ENCODE measurements around the gene SAXO2. TPM values are rescaled to one million over a fixed set of nuclear protein-coding genes. Genes with fewer than 3 reads are reported as not detected.

SAXO2 gene
- polyA plus RNA-seq, 1 donor from 2014 or later = 8.6 TPM

DNA sequence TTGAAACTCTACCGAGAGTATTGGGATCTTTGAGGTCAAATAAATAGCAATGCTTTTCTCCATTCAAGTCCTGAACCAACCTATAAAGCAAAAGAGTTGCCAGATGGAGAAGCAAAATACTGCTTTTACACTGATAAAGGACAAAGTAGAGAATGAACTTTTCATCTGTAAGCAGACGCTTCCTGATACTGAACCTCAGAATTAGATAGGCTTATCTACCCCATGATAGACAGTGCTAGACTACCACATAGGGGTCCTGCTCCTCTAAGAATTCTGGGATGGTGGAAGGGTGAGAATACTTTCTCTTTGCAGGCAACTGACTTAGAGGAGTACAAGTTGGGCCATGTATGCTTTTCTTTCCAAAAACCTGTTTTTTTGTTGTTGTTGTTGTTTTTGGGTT lies 9.5 kb downstream of the SAXO2 start:
- no peaks in the 10 kb centered on the region for H3K36me3 ChIP-seq (ENCODE audit: insufficient read depth, low read length)
- no peaks in the 10 kb centered on the region for H4K20me1 ChIP-seq (ENCODE audit: insufficient read depth)
- no peaks in the 10 kb centered on the region for H3K9me2 ChIP-seq (ENCODE audit: insufficient read depth, low read length)
- H3K27ac ChIP-seq (ENCODE audit: low read length) = no peak overlapping the region
- no peaks in the 10 kb centered on the region for H3K27me3 ChIP-seq (ENCODE audit: insufficient read depth, low read depth, low read length)
- H3K79me2 ChIP-seq (replicated peaks; ENCODE audit: insufficient read depth, low read length) = no peaks in the 10 kb centered on the region
- H3K9ac ChIP-seq (ENCODE audit: low read length) = no peak overlapping the region
- no peak overlapping the region for H2AFZ ChIP-seq (ENCODE audit: low read depth, low read length)
- no peak for TF ChIP-seq EZH2 (IDR thresholded peaks at IDR 0.05; ENCODE audit: borderline replicate concordance, insufficient read depth, low read length, poor library complexity, severe bottlenecking)
- TF ChIP-seq EP300 (conservative IDR thresholded peaks at IDR 0.05; ENCODE audit: poor library complexity, severe bottlenecking) = no peak
- TF ChIP-seq POLR2AphosphoS5 (IDR thresholded peaks at IDR 0.05) = no peak
- no peak for TF ChIP-seq MXI1 (conservative IDR thresholded peaks at IDR 0.05; ENCODE audit: poor library complexity, severe bottlenecking)
- TF ChIP-seq RAD21 (conservative IDR thresholded peaks at IDR 0.05) = no peak
- no peak for TF ChIP-seq SMC3 (conservative IDR thresholded peaks at IDR 0.05; ENCODE audit: poor library complexity)
- TF ChIP-seq, protein P1, sequence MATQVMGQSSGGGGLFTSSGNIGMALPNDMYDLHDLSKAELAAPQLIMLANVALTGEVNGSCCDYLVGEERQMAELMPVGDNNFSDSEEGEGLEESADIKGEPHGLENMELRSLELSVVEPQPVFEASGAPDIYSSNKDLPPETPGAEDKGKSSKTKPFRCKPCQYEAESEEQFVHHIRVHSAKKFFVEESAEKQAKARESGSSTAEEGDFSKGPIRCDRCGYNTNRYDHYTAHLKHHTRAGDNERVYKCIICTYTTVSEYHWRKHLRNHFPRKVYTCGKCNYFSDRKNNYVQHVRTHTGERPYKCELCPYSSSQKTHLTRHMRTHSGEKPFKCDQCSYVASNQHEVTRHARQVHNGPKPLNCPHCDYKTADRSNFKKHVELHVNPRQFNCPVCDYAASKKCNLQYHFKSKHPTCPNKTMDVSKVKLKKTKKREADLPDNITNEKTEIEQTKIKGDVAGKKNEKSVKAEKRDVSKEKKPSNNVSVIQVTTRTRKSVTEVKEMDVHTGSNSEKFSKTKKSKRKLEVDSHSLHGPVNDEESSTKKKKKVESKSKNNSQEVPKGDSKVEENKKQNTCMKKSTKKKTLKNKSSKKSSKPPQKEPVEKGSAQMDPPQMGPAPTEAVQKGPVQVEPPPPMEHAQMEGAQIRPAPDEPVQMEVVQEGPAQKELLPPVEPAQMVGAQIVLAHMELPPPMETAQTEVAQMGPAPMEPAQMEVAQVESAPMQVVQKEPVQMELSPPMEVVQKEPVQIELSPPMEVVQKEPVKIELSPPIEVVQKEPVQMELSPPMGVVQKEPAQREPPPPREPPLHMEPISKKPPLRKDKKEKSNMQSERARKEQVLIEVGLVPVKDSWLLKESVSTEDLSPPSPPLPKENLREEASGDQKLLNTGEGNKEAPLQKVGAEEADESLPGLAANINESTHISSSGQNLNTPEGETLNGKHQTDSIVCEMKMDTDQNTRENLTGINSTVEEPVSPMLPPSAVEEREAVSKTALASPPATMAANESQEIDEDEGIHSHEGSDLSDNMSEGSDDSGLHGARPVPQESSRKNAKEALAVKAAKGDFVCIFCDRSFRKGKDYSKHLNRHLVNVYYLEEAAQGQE (IDR thresholded peaks at IDR 0.05; ENCODE audit: borderline replicate concordance) = no peak
- TF ChIP-seq TAF1 (IDR thresholded peaks at IDR 0.05; ENCODE audit: low read depth) = no peak
- TF ChIP-seq, protein P2, sequence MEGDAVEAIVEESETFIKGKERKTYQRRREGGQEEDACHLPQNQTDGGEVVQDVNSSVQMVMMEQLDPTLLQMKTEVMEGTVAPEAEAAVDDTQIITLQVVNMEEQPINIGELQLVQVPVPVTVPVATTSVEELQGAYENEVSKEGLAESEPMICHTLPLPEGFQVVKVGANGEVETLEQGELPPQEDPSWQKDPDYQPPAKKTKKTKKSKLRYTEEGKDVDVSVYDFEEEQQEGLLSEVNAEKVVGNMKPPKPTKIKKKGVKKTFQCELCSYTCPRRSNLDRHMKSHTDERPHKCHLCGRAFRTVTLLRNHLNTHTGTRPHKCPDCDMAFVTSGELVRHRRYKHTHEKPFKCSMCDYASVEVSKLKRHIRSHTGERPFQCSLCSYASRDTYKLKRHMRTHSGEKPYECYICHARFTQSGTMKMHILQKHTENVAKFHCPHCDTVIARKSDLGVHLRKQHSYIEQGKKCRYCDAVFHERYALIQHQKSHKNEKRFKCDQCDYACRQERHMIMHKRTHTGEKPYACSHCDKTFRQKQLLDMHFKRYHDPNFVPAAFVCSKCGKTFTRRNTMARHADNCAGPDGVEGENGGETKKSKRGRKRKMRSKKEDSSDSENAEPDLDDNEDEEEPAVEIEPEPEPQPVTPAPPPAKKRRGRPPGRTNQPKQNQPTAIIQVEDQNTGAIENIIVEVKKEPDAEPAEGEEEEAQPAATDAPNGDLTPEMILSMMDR (IDR thresholded peaks at IDR 0.05; ENCODE audit: poor library complexity, severe bottlenecking) = no peak
- H3K4me2 ChIP-seq (ENCODE audit: low read length) = no peak overlapping the region
- no peak overlapping the region for H3K4me3 ChIP-seq (ENCODE audit: low read length)
- H3K9me3 ChIP-seq (ENCODE audit: low read length) = no peaks in the 10 kb centered on the region
- H3F3A ChIP-seq (ENCODE audit: insufficient read depth, low read length, poor library complexity, severe bottlenecking) = no peaks in the 10 kb centered on the region

DNA sequence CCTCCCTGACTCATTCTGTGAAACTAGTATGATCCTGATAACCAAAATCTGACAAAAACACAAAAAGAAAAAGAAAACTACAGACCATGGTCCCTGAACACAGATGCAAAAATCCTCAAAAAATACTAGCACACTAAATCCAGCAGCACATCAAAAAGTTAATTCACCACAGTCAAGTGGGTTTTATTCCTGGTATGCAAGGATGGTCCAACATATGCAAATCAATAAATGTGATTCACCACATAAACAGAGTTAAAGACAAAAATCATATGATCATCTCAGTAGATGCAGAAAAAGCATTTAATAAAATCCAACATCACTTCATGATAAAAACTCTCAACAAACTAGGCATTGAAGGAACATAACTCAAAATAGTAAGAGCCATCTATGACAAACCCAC lies 12.8 kb downstream of the SAXO2 start:
- Histone ChIP-seq H3K9ac (ENCODE audit: low read length) (no peak overlapping the region), H4K20me1 (ENCODE audit: insufficient read depth) (no peaks in the 10 kb centered on the region), H3K27ac (ENCODE audit: low read length) (no peak overlapping the region), H3K79me2 (replicated peaks; ENCODE audit: insufficient read depth, low read length) (no peaks in the 10 kb centered on the region), H3K4me2 (ENCODE audit: low read length) (no peak overlapping the region), H3K4me3 (ENCODE audit: low read length) (no peak overlapping the region), H3K9me2 (ENCODE audit: insufficient read depth, low read length) (no peaks in the 10 kb centered on the region), H3K9me3 (ENCODE audit: low read length) (no peaks in the 10 kb centered on the region), H3K36me3 (ENCODE audit: insufficient read depth, low read length) (no peaks in the 10 kb centered on the region), H3K27me3 (ENCODE audit: insufficient read depth, low read depth, low read length) (no peaks in the 10 kb centered on the region), H3F3A (ENCODE audit: insufficient read depth, low read length, poor library complexity, severe bottlenecking) (no peaks in the 10 kb centered on the region), H2AFZ (ENCODE audit: low read depth, low read length) (no peak overlapping the region)
- TF ChIP-seq, protein P2 (IDR thresholded peaks at IDR 0.05; ENCODE audit: poor library complexity, severe bottlenecking) = no peak
- TF ChIP-seq EZH2 (IDR thresholded peaks at IDR 0.05; ENCODE audit: borderline replicate concordance, insufficient read depth, low read length, poor library complexity, severe bottlenecking) (no peak), MXI1 (conservative IDR thresholded peaks at IDR 0.05; ENCODE audit: poor library complexity, severe bottlenecking) (no peak), RAD21 (conservative IDR thresholded peaks at IDR 0.05) (no peak), POLR2AphosphoS5 (IDR thresholded peaks at IDR 0.05) (no peak)

Data from neural cell (in vitro differentiated cells).